Measurements from ENCODE around the gene SLC39A11.

Gene SLC39A11

DNA sequence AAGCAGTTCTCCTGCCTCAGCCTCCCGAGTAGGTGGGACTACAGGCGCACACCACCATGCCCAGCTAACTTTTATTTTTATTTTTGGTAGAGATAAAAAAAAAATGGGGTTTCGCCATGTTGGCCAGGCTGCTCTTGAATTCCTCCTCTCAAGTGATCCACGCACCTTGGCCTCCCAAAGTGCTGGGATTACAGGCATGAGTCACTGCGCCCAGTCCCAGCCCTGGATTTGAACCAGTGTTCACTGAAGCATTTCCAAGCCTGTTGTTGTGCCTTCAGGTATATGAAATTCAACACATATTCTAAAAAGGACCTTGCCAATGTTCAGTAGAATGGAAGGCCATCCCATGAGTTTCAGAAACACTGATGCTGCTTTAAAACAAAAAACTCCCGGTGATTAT lies 165.3 kb downstream of the SLC39A11 start:
- H4K20me1 ChIP-seq (ENCODE audit: insufficient read depth), result no peaks in the 10 kb centered on the region
- TF ChIP-seq, protein P1, sequence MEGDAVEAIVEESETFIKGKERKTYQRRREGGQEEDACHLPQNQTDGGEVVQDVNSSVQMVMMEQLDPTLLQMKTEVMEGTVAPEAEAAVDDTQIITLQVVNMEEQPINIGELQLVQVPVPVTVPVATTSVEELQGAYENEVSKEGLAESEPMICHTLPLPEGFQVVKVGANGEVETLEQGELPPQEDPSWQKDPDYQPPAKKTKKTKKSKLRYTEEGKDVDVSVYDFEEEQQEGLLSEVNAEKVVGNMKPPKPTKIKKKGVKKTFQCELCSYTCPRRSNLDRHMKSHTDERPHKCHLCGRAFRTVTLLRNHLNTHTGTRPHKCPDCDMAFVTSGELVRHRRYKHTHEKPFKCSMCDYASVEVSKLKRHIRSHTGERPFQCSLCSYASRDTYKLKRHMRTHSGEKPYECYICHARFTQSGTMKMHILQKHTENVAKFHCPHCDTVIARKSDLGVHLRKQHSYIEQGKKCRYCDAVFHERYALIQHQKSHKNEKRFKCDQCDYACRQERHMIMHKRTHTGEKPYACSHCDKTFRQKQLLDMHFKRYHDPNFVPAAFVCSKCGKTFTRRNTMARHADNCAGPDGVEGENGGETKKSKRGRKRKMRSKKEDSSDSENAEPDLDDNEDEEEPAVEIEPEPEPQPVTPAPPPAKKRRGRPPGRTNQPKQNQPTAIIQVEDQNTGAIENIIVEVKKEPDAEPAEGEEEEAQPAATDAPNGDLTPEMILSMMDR (conservative IDR thresholded peaks at IDR 0.05; ENCODE audit: low read depth, low read length), result no peak

DNA sequence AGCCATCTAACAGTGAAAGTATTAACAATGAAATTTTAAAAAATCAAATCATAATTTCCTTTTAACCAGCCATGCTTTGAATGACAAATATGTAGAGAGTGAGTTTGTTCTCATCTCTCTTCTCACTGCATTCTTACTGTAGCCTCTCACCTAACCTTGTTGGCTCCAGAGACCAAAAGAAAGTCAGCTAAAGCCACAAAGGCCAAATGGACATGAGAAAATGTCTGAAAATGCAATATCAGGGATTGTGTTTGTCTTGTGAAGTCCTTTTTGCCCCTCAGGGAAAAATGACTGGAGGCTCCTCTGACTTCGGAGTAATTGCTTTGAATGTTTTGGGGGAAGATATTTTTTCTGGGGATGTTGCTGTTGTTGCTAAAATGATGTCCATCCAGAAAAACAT lies 166.3 kb downstream of the SLC39A11 start:
- Histone ChIP-seq H3K4me3 (IDR thresholded peaks at IDR 0.05; ENCODE audit: insufficient read depth, low read depth, low read length) (no peak overlapping the region), H3K36me3 (ENCODE audit: insufficient read depth) (no peaks in the 10 kb centered on the region), H4K20me1 (ENCODE audit: insufficient read depth) (no peaks in the 10 kb centered on the region), H3K4me2 (no peak overlapping the region), H3K79me2 (ENCODE audit: insufficient read depth, low read depth) (no peaks in the 10 kb centered on the region), H3K27me3 (ENCODE audit: insufficient read depth, low read depth) (no peaks in the 10 kb centered on the region), H3K4me1 (ENCODE audit: low read depth, poor library complexity, severe bottlenecking) (no peaks in the 10 kb centered on the region), H3K9ac (no peak overlapping the region), H2AFZ (ENCODE audit: low read depth) (no peak overlapping the region), H3K27ac (no peak overlapping the region)
- TF ChIP-seq, protein P1 (conservative IDR thresholded peaks at IDR 0.05; ENCODE audit: low read depth, low read length), result no peak

More for the DNA sequence above, 165.3 kb downstream of the SLC39A11 start:
- Histone ChIP-seq H3K4me3 (IDR thresholded peaks at IDR 0.05; ENCODE audit: insufficient read depth, low read depth, low read length) (no peak overlapping the region), H3K9ac (no peak overlapping the region), H3K79me2 (ENCODE audit: insufficient read depth, low read depth) (no peaks in the 10 kb centered on the region), H3K4me1 (ENCODE audit: low read depth, poor library complexity, severe bottlenecking) (no peaks in the 10 kb centered on the region), H3K36me3 (ENCODE audit: insufficient read depth) (no peaks in the 10 kb centered on the region), H2AFZ (ENCODE audit: low read depth) (no peak overlapping the region), H3K27ac (no peak overlapping the region), H3K4me2 (no peak overlapping the region), H3K27me3 (ENCODE audit: insufficient read depth, low read depth) (no peaks in the 10 kb centered on the region)

DNA sequence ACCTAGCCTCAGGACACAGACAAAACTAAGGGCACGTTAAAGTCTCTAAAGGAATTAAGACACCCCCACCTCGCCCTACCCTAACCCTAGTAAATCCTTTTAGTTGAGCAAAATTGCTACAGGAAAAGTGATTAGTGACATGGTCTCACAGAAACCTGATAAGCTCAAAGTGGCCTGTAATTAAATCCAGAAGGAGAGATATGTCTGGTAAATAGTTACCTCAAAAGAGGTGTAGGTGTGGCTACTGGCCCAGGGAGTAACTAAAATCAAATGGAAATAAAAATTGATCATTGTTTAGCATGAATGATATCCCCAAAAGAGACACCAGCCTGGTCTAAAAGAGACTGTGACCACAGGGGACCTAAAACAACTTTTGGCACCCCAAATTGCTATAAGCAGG lies 168.3 kb downstream of the SLC39A11 start:
- no peak overlapping the region for H3K4me2 ChIP-seq
- no peak overlapping the region for H3K4me3 ChIP-seq (IDR thresholded peaks at IDR 0.05; ENCODE audit: insufficient read depth, low read depth, low read length)
- H3K9ac ChIP-seq, result no peak overlapping the region
- no peak overlapping the region for H2AFZ ChIP-seq (ENCODE audit: low read depth)
- no peaks in the 10 kb centered on the region for H4K20me1 ChIP-seq (ENCODE audit: insufficient read depth)
- no peaks in the 10 kb centered on the region for H3K36me3 ChIP-seq (ENCODE audit: insufficient read depth)
- TF ChIP-seq, protein P1 (conservative IDR thresholded peaks at IDR 0.05; ENCODE audit: low read depth, low read length), result no peak
- no peak overlapping the region for H3K27ac ChIP-seq
- no peaks in the 10 kb centered on the region for H3K79me2 ChIP-seq (ENCODE audit: insufficient read depth, low read depth)
- H3K4me1 ChIP-seq (ENCODE audit: low read depth, poor library complexity, severe bottlenecking), result no peaks in the 10 kb centered on the region
- H3K27me3 ChIP-seq (ENCODE audit: insufficient read depth, low read depth), result no peaks in the 10 kb centered on the region

DNA sequence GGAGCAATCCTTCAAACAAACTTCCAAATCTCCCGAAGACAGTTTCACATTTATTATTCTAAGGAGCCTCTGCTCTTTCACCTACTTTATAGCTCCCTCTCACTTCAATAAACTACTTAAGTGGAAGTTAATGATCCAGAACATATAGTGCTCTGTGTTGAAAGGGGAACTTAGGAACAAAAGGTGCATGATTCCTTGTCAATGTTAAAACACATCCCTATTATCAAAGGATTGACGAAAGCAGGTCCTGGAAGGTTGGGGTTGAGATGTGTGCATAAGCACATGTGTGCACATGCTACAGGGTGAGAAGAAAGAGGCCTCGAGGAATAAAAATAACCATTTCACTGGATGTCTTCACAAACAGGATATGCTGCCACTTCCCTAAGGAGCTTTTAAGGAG lies 170.3 kb downstream of the SLC39A11 start:
- TF ChIP-seq, protein P1 (conservative IDR thresholded peaks at IDR 0.05; ENCODE audit: low read depth, low read length), result no peak
- H3K36me3 ChIP-seq (ENCODE audit: insufficient read depth), result no peaks in the 10 kb centered on the region
- no peak overlapping the region for H3K4me3 ChIP-seq (IDR thresholded peaks at IDR 0.05; ENCODE audit: insufficient read depth, low read depth, low read length)
- no peaks in the 10 kb centered on the region for H3K4me1 ChIP-seq (ENCODE audit: low read depth, poor library complexity, severe bottlenecking)
- H2AFZ ChIP-seq (ENCODE audit: low read depth), result no peak overlapping the region
- no peaks in the 10 kb centered on the region for H3K27me3 ChIP-seq (ENCODE audit: insufficient read depth, low read depth)
- H3K9ac ChIP-seq, result no peak overlapping the region
- no peaks in the 10 kb centered on the region for H4K20me1 ChIP-seq (ENCODE audit: insufficient read depth)
- H3K27ac ChIP-seq, result no peak overlapping the region
- no peak overlapping the region for H3K4me2 ChIP-seq
- no peaks in the 10 kb centered on the region for H3K79me2 ChIP-seq (ENCODE audit: insufficient read depth, low read depth)
